HEK293T (cell line): Measurements from ENCODE around the gene RPL36AL.

ENCODE experiments used
- CTCF ChIA-PET: fragments of 350-600 bp; formaldehyde crosslinking; extraction: SDS; loops from one replicate; lab custom pipeline; 2021; ENCODE audit warnings: antibody characterized with exemption, inconsistent platforms; lab: Yijun Ruan, JAX
- POLR2A ChIA-PET: fragments of 350-600 bp; formaldehyde crosslinking; extraction: SDS; loops from one replicate; lab custom pipeline; 2020; ENCODE audit warnings: antibody characterized with exemption, inconsistent platforms; lab: Yijun Ruan, JAX
- DNase-seq: peaks from one replicate; pipeline ENCODE4 v3.0.0; 2012; ENCODE audit warnings: mixed read lengths; ENCODE audit errors: extremely low spot score
- ARNT ChIP-seq: fragments of 450-650 bp; IDR thresholded peaks from 2 replicates; pipeline ENCODE4 v1.6.1; 2017; ENCODE audit warnings: mild to moderate bottlenecking
- BHLHE40 ChIP-seq: fragments of 450-650 bp; IDR thresholded peaks from 2 replicates; pipeline ENCODE4 v1.6.1; 2016; ENCODE audit warnings: mild to moderate bottlenecking, moderate library complexity, borderline replicate concordance
- CTBP1 ChIP-seq: fragments of 450-650 bp; IDR thresholded peaks from 2 replicates; pipeline ENCODE4 v1.6.1; 2016; ENCODE audit warnings: borderline replicate concordance
- ELF4 ChIP-seq: fragments of 450-650 bp; IDR thresholded peaks from 2 replicates; pipeline ENCODE4 v1.6.1; 2017; ENCODE audit warnings: antibody characterized with exemption
- FOXA1 ChIP-seq: fragments of 450-650 bp; IDR thresholded peaks from 2 replicates; pipeline ENCODE4 v1.6.1; 2016; ENCODE audit warnings: mild to moderate bottlenecking
- FOXK2 ChIP-seq: fragments of 450-650 bp; IDR thresholded peaks from 2 replicates; pipeline ENCODE4 v1.6.1; 2016; ENCODE audit warnings: mild to moderate bottlenecking
- FOXM1 ChIP-seq: fragments of 450-650 bp; IDR thresholded peaks from 2 replicates; pipeline ENCODE4 v1.6.1; 2017; ENCODE audit warnings: mild to moderate bottlenecking, borderline replicate concordance
- HDGF ChIP-seq: fragments of 450-650 bp; IDR thresholded peaks from 2 replicates; pipeline ENCODE4 v1.6.1; 2017; ENCODE audit warnings: antibody characterized with exemption, borderline replicate concordance
- L3MBTL2 ChIP-seq: fragments of 450-650 bp; conservative IDR thresholded peaks from 2 replicates; pipeline ENCODE4 v1.6.1; 2016; ENCODE audit warnings: mild to moderate bottlenecking
- LEF1 ChIP-seq: fragments of 450-650 bp; IDR thresholded peaks from 2 replicates; pipeline ENCODE4 v1.6.1; 2017; ENCODE audit warnings: mild to moderate bottlenecking, borderline replicate concordance
- NFRKB ChIP-seq: fragments of 450-650 bp; IDR thresholded peaks from 2 replicates; pipeline ENCODE4 v1.6.1; 2016; ENCODE audit warnings: mild to moderate bottlenecking, moderate library complexity
- SP1 ChIP-seq: fragments of 450-650 bp; IDR thresholded peaks from 2 replicates; pipeline ENCODE4 v1.6.1; 2017
- SUZ12 ChIP-seq: fragments of 450-650 bp; IDR thresholded peaks from 2 replicates; pipeline ENCODE4 v1.6.1; 2016; ENCODE audit warnings: mild to moderate bottlenecking
- TARDBP ChIP-seq: fragments of 450-650 bp; IDR thresholded peaks from 2 replicates; pipeline ENCODE4 v1.6.1; 2016
- ZNF384 ChIP-seq: fragments of 450-650 bp; IDR thresholded peaks from 2 replicates; pipeline ENCODE4 v1.6.1; 2016
- TF ChIP-seq, protein P1 (sequence below): fragments of 450-650 bp; IDR thresholded peaks from 2 replicates; pipeline ENCODE4 v1.6.1; 2016

Gene RPL36AL

DNA sequence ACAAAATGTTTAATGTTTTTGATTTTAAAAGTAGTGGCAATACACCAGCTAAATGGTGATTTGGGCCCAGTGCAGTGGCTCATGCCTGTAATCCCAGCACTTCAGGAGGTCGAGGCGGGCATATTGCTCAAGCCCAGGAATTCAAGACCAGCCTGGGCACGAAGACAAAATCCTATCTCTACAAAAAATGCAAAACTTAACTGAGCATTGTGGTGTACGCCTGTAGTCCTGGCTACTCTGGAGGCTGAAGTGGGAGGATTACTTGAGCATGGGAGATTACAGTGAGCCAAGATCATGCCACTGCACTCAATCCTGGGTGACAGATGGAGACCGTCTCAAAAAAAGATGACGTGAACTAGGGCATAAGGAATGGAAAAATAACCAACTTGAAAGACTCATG lies 4.7 kb downstream of the RPL36AL start:
- ChIA-PET CTCF (no interaction called here), POLR2A (interaction anchor here (1.0 kb wide), 1 partner anchor 18 kb away, joined by 3 read pairs; no protein-coding TSS in a partner anchor)
- no peak for DNase-seq
- TF ChIP-seq ARNT (no peak), SUZ12 (no peak), NFRKB (no peak), ELF4 (no peak), ZNF384 (no peak), LEF1 (no peak), TARDBP (no peak), FOXK2 (no peak), L3MBTL2 (no peak), FOXM1 (no peak), SP1 (no peak), BHLHE40 (no peak)
- TF ChIP-seq, protein P1, sequence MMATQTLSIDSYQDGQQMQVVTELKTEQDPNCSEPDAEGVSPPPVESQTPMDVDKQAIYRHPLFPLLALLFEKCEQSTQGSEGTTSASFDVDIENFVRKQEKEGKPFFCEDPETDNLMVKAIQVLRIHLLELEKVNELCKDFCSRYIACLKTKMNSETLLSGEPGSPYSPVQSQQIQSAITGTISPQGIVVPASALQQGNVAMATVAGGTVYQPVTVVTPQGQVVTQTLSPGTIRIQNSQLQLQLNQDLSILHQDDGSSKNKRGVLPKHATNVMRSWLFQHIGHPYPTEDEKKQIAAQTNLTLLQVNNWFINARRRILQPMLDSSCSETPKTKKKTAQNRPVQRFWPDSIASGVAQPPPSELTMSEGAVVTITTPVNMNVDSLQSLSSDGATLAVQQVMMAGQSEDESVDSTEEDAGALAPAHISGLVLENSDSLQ = no peak

DNA sequence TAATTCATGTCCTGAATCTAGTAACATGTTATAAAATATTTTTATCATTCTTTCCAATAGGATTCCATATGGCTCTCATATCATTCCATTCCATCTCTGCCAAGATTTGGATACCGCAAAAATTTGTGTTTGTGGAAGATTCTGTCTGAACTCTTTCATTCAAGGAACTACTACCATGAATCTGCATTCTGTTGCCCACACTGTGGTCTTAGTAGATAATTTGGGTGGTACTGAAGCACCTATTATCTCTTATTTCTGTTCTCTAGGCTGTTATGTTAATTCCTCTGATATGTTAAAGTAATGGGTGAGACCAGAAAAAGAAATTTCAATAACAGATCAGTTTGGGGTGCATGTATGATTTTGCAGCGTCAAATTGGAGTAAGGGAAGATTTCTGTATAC lies 6.2 kb downstream of the RPL36AL start:
- TF ChIP-seq ELF4 = no peak
- TF ChIP-seq ARNT = no peak
- no peak for TF ChIP-seq FOXM1
- no peak for TF ChIP-seq SP1
- TF ChIP-seq BHLHE40 = no peak
- no peak for TF ChIP-seq SUZ12
- TF ChIP-seq FOXA1 = no peak
- TF ChIP-seq, protein P1 = no peak
- TF ChIP-seq CTBP1 = no peak
- TF ChIP-seq L3MBTL2 = no peak
- TF ChIP-seq NFRKB = no peak
- TF ChIP-seq HDGF = no peak
- no peak for DNase-seq
- CTCF ChIA-PET = no interaction called here
- POLR2A ChIA-PET = no interaction called here

DNA sequence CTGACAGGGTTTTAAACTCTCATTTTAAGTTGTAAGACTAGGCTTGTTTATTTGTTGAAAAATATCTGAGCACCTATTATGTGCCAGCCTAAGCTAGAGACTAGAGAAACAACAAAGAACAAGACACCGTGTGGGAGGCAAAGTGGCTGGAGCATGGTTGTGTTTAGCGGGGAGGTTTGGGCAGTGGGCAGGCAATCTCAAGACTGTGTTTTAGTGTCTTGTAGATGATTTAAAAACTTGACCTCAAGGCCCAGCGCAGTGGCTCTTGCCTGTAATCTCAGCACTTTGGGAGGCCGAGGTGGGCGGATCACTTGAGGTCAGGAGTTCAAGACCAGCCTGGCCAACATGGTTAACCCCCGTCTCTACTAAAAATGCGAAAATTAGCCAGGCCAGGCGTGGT lies 7.8 kb downstream of the RPL36AL start:
- ChIA-PET POLR2A (interaction anchor here (0.6 to 2.0 kb wide), 2 partner anchors 8 to 10 kb away, joined by 3 to 14 read pairs; partner anchors contain the start of genes MGAT2 and RPL36AL), CTCF (no interaction called here)
- no peak for DNase-seq
- TF ChIP-seq TARDBP (no peak), LEF1 (no peak), CTBP1 (no peak), SP1 (no peak), BHLHE40 (no peak), FOXM1 (no peak), FOXK2 (no peak), ZNF384 (no peak), HDGF (no peak), ELF4 (no peak), FOXA1 (no peak), L3MBTL2 (no peak), SUZ12 (no peak), ARNT (no peak), NFRKB (no peak)
- TF ChIP-seq, protein P1 = no peak

DNA sequence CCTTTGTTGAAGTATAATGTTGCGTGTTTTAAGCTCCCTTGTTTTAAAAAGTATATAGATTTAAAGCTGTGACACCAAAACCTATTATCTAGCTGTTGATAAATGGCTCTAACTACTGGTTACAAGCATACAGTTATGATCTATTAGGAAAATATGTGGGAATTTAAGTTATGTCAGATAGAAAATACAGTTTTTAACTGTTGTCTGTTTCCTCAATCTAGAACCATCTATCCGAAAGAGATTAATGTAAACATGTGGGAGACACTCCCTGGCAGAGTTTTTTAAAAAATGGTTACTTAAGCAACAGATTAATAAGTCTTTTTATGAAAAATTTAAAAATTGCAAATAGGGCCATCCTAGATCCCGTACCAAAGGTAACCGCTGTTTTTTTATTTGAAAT lies 8.2 kb downstream of the RPL36AL start:
- POLR2A ChIA-PET = interaction anchor here (0.6 to 2.0 kb wide), 2 partner anchors 8 to 9 kb away, joined by 3 to 14 read pairs; partner anchors contain the start of genes MGAT2 and RPL36AL
- DNase-seq = no peak
- CTCF ChIA-PET = interaction anchor here (0.6 kb wide), 1 partner anchor 21 kb away, joined by 3 read pairs; no protein-coding TSS in a partner anchor
- no peak for TF ChIP-seq ARNT
- no peak for TF ChIP-seq TARDBP
- TF ChIP-seq SP1 = no peak
- TF ChIP-seq FOXK2 = no peak
- TF ChIP-seq CTBP1 = no peak
- TF ChIP-seq FOXA1 = no peak
- no peak for TF ChIP-seq ZNF384
- TF ChIP-seq L3MBTL2 = no peak

DNA sequence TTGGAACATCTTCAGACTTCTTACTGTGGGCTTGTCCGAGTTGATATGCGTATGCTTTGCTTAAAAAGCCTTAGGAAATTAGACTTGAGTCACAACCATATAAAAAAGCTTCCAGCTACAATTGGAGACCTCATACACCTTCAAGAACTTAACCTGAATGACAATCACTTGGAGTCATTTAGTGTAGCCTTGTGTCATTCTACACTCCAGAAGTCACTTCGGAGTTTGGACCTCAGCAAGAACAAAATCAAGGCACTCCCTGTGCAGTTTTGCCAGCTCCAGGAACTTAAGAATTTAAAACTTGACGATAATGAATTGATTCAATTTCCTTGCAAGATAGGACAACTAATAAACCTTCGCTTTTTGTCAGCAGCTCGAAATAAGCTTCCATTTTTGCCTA lies 12.8 kb downstream of the RPL36AL start:
- CTCF ChIA-PET = no interaction called here
- DNase-seq = no peak
- TF ChIP-seq TARDBP (no peak), SP1 (no peak), FOXA1 (no peak), NFRKB (no peak), ELF4 (no peak), SUZ12 (no peak), CTBP1 (no peak), FOXK2 (no peak), HDGF (no peak), ARNT (no peak), L3MBTL2 (no peak), BHLHE40 (no peak), LEF1 (no peak), ZNF384 (no peak)
- TF ChIP-seq, protein P1 = no peak
- POLR2A ChIA-PET = interaction anchor here (1.6 kb wide), 1 partner anchor 13 kb away, joined by 7 read pairs; the partner anchor contains the start of genes MGAT2 and RPL36AL
